Muscle of back (tissue), 11 donors: ENCODE results near the gene ADAMTS2. TPM values are rescaled to one million over a fixed set of nuclear protein-coding genes. Genes with fewer than 3 reads are reported as not detected.
"Not testable (repeated sequence)": the region's sequence is repeated elsewhere in the genome, so short reads cannot be mapped to it uniquely, and the experiment has no call there.

Source experiments
- DNase-seq, 3 donors: peaks; one replicate each; pipeline versions ENCODE4 v3.0.0 to v3.0.0-alpha.2; 2013
- polyA plus RNA-seq, 10 donors: library from polyadenylated mRNA; unstranded; fragments of 120-200 nt; gene quantifications; one replicate each; pipeline ENCODE4 v1.2.1, GENCODE V29; 2013; ENCODE audit not compliant: insufficient read length in 10 of 10

ADAMTS2 gene
- polyA plus RNA-seq, 10 donors: 26.0 to 52.8 (median 42.1) TPM

DNA sequence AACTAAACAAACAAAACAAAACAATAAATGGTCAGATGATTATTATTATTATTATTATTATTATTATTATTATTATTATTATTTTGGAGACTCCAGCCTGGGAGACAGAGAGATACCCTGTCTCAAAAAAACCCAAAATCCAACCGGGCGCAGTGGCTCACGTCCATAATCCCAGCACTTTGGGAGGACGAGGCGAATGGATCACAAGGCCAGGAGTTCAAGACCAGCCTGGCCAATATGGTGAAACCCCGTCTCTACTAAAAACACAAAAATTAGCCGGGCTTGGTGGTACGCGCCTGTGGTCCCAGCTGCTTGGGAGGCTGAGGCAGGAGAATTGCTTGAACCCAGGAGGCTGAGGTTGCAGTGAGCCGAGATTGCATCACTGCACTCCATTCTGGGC lies 61.4 kb downstream of the ADAMTS2 start:
- DNase-seq: not testable (repeated sequence)

DNA sequence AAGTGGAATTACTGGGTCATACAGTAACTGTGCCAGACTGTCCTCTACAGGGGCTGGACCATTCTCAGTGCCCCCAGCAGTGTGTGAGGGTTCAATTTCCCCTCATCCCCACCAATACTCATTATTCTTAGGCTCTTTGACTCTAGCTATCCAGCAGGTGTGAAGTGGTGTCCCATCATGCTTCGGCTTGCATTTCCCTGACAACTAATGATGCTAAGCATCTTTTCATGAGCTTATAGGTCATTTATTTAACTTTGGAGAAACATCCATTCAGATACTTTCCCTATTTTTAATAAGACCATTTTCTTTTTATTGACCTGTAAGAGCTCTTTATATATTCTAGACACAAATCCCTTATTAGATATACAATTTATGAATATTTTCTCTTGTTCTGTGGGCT lies 63.6 kb downstream of the ADAMTS2 start:
- DNase-seq: no peak

DNA sequence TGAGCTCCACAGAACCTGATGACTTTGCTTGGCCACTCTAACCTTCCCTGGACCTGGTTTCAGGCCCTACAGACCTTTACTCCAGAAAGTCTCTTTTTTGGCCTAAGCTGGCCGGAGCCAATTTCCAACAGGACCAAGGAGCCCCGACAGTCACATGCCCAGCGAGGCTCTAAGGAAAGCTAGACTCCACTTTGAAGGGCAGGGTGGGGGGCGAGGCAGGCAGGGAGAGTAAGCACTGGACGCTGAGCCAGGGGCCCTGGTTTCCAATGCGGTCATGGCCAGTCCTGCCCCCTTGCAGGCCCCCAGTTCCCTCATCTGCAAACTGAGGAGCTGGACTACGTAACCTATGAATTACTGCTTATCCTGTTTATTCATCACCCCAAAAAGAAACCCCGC lies 65.2 kb downstream of the ADAMTS2 start:
- DNase-seq: peak in 1 of 3 donors; percentile 2

DNA sequence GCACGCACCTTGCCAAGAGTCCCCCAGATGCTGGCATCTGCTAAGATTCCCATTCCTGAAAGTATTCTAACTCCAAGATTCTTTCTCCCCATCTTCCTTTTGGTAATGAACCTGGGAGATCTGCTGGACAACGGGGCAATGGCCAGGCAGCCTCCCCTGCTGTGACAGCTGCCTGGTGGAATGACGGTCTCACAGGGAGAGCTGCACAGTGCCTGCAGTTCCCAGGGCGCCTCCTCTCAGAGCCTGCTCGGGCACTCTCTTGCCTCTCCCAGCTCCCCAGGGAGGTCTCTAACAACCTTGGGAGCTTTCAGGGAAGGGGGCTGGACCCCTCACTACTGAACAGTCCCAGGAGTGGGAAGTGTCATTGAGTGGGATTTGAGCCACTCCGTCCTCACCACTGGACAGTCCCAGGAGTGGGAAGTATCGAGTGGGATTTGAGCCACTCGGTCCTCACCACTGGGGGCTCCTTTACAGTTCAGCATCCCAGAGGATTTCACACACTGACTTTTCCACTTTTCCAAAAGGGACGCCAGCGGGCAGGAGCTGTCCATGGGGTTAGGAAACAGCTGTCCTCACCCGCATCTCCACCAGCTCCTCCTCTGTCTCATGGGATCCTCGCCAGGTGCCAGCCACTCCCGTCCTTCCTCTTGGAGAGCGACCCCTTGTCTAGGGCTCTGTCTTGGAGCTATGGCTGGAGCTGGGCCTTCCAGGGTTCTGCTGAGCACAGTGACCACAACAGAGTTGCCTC lies 65.7 kb downstream of the ADAMTS2 start:
- peak in 1 of 3 donors; percentile 20 for DNase-seq

DNA sequence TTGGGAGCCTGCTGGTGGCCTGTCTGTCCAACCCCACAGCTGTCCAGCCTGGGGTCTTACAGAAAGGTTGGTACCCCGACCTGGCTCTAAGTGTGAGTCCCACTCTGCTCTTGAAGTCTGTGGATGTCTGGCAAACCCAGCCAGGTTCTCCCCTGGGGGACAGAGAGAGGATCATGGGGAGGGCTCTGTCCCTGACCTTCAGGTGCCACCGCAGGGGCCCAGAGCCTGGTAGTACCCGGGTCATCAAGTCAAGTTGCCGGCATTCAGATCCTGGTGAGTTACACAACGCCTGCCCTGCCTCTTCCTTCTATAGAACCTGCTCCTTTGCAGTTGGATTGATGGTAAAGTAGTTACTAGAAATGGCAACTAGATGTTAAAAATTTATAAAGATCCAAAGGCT lies 66.7 kb downstream of the ADAMTS2 start:
- no peak for DNase-seq

DNA sequence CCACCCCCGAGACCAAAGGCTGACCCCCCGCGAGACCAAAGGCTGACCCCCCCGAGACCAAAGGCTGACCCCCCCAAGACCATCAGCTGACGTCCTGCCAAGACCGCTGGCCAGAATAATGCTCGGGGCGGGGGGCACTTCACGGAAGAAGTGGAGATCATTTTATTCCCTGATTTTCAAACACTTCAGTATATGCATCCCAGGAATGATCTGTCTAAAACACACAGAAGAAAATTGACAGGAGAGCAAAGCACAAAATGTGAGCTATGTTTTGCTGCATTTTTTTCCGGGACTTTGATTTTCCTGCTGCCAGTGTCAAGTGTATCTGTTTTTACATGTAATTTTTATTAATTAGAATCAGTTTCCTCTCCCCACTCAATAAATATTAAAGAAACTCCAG lies 67.1 kb downstream of the ADAMTS2 start:
- DNase-seq: no peak

DNA sequence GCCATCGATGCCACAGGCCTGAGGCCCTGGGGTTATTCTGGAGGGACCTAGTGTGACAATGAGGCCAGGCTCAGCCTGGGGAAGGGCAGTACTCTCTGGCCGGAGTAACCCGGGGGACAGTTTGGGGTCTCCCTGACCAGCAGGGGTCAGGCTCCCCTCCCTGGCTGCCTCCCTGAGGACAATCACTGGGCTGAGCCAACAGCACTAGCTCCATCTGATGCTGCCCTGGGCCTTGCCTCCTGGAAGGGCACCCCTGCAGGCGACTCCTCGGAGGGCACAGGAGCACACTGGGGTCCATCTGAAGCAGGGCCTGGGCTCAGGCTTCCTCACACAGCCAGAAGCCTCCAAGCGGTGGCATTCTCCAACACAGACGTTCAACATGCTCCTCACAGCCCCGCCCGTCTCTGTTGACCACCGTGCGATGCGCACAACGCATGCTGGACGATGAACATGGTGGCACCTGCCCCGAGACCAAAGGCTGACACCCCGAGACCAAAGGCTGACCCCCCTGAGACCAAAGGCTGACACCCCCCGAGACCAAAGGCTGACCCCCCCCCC lies 68.3 kb downstream of the ADAMTS2 start:
- no peak for DNase-seq

DNA sequence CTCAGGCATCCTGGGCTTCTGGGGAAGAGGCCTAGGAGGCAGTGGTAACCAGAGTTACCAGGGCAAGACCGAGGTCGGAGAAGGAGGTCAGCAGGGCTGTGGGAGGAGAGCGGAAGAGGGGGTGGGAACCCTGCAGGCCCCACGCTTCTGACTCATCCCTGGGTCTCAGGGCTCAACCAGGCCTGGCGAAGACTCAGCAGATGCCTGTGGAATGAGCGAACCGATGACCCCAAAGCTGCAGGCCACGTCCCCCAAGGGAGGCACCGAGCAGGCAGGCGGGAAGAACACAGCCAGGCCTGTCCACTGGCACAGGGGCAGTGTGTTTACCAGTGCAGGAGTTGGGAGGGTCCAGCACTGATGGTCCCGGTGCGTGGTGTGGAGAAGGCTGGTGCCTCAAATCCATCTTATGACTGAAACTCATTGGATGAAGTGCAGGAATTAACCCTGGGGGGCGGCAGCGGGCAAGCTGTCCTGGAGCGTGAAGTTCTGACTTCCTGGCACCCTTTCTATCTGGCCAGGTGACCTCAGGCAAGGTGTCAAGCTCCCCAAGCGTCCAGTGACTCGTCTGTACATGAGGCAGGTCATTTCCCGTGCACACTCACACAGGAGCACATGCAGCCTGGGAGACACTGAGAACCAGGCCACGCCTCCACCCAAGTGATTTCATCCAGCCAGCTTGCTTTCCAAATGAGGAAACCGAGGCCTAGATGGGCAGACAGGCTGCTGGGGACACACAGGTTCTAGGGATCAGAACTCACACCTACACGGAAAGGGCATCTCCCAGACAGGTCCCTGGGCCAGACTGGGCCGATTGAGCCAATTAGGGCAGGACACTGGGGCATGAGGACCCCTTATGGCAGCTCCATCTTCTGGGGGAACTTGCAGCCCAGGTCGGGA lies 69.1 kb downstream of the ADAMTS2 start:
- peak in 2 of 3 donors; percentile 63 to 81 for DNase-seq

DNA sequence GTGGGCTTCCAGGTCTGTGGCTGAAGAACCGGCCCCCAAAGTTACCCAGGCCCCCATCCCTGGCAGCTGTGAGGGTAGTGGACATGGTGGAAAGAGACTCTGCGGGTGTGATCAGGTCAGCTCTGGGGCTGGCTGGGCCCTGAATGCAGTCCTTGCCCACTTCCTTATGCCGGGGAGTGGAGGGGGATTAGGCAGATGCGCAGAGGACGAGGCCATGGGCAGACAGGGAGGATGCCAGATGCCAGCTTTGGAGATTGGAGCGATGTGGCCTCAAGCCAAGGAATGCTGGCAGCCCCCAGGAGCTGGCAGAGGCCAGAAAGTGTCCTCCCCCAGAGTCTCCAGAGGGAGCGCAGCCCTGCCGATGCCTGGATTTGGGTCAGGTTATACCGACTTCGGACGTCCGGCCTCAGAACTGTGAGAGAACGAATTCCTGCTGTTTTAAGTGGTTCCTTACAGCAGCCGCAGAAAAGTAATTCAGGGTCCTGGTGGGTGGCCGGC lies 69.8 kb downstream of the ADAMTS2 start:
- DNase-seq: no peak

DNA sequence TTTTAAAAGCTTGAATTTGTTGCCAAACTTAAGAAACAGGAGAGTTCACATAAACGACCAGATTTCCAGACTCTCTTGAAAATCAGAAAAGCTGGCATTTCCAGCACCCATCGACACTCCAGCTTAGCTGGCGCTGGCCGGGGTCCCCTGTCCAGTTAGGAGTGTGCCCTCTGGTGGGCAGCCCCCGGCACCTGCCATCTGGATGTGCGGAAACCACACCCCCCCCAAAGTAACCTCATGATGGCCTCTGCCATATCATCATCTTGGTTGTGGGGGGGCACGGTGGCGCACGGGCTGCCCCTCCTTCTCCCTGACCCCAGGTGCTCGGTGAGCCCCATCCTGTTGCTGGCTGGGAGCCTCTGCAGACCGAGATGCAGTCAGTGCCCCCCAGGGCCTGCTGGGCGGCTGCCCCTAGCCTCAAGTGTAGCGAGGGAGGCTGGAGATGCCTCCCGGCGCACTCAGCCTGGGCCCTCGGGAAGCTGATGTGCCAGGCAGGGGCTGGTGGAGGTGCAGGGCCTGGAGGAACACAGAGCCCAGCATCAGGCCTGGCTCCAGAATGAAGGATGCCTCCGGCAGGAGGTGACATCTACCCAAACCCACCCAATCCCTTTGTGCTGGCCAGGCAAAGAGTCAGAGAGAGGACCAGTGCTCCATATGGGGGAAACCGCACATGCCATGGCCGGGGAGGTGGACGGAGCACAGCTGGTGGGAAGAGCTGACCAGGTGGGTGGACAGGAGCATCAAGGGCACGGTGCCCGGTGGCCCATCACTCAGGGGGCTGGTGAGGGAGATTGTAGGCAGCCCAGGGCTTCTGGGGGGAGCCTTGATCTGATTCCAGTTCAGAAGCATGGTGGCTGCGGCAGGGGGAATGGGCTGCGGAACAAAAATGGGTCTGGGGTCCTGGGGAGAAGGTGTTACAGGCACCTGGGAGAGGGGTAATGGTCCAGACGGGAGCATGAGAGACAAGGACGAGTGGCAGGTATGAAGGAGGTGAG lies 70.6 kb downstream of the ADAMTS2 start:
- no peak for DNase-seq

DNA sequence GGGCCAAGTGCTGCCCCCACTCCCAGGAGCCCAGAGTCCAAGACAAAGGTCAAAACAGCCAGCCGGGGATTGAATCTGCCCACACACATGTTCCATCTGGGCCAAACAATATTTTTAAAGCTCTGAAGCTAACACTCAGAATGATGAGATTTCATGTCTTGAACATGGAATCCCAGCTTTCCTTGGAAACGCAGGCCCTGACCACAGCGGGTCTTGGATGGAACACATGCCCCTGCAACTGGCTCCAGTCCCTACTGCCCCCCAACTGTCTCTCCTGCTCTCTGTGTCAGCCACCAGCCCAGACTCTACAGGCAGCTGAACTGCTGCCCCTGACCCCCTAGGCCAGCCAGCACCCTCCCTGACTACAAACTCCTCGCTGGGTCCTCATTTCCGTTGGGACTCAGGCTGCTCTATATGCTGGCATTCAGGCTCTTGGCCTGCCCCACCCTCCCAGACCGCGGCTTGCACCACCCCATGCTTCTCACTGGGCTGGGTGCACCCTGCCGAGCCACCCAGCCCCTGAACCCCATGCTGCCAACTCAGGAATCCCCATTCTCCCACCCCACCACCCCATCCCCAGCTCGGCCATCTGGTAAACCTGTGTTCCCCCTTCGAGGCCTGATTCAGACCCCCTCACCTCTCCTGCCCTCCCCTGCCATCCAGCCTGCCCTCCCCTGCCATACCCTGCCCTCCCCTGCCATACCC lies 71.7 kb downstream of the ADAMTS2 start:
- DNase-seq: peak in 1 of 3 donors; percentile 36

DNA sequence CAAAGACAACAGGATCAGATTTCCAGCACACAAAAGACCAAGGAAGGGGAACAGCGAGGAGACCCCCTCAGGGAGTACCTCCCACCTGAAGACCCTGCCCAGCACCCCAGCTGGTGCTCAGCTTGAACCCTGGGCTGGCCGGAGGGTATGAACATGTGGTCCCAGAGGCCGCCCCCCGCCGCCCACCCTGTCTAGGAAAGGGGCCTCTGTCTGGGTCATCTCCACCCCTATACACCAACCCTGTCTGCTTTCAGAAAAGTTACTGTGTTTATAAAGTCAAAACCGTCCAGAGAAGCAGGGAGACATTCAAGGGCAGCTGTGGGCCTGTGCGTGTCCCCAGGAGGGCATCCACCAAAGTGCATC lies 72.2 kb downstream of the ADAMTS2 start:
- DNase-seq: peak in 1 of 3 donors; percentile 51

DNA sequence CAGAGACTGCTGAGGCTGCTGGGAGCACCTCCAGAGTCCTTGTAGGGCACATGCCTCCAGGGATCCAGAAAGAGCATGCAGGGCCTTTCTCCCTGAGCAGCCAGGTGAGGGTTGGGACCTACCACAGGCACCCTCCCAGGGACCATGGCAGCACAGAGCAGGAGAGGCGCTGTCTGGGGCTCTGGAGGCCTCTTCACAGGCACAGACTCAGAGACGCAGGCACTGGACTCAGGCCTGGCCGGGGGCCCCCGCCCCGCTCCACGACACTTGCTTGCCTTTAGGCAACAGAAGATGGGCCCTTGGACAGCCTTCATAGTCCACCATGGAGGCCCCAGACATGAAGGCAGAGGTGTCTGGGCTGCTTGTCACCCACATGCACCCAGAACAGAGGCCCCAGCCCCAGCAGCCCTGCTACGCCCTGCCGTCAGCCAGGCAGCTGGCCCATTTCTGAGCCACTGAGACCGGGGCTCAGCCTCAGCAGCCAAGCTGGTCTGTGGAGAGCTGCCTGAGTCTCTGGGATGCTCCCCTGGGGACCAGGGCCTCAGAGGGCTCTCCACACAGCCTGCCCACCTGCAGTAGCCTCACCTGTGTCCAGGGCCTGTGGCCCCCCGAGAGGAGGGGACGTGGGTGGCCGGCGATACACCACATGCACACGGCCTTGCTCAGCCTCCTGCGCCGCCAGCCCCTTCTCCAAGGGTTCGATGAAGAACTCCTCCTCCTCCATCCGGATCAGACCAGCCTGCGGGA lies 72.8 kb downstream of the ADAMTS2 start:
- DNase-seq: peak in 1 of 3 donors; percentile 63

DNA sequence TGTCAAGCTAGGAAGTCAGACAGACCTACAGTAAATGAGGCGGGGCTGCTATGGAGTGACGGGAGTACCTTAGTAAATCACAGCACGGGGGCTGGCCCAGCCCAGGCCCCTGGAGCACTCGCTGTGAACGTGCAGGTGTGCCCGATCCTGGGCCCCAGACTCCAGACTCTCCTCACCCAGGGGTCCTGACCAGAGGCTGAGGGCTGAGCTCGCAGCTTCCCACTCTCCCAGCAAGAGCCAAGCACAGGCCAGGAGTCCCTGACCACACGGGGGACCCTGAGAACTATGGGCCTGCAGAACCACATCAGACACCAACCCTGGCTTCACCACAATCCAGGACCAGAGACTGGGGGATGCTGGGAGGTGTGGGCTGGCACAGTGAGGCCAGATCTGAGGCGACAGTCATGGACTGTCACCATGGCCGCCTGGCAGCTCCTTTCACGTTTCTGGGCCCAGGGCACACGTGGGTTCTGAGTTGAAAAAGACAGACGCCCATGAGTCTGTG lies 73.4 kb downstream of the ADAMTS2 start:
- DNase-seq: peak in 1 of 3 donors; percentile 40

DNA sequence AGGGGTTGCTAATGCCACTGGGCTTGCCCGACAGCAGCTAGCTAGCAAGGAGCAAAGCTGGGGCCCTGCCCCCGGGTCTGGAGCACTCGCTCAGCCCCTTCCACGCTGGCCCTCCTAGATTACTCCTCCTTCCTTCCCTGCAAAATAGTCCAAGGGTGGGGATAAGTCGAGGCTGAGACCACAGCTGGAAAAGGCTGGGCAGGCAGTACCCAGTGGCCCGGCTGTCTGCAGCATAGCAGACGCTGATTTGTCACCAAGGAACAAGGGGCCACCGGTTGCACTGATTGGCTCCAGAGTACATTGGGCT lies 73.9 kb downstream of the ADAMTS2 start:
- no peak for DNase-seq

DNA sequence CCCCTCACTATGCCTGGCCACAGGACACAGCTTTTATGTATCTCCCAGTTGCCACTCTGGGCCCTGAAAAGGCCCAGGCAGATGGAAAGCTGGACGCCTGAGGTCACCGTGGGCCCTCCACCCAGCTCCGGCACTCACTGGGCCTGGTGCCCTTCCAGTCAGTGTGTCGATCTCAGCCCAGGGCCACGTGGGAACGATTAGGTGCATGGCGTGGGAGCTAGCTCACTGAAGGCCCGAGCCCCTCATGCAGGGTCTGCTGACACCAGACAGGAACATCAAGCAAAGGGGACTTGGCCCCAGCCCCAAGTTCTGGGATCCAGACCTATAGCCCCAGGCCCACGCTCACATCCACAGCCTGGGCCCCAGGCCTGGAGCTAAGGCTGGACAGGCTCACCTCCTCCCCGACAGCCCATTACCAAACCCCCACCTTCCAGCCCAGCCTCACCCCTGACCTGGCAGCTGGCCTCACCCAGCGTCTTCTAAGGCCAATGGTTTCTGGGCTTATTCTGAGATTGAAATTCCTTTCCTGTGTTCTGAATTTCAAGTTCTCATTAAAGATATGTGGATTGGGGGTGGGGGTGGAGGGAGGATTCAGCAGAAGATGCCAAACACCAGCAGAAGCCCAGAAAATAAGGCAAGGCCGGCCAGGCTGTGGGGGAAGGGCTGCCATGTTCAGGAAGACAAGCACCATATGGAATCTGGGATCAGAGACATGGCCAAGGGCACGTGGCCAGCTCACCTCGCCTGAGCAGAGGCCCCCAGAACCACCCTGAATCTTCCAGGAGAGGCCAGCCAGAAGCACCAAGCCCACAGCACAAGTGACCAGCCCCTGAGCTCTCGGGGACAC lies 74.5 kb downstream of the ADAMTS2 start:
- DNase-seq: peak; percentile 46 to 90 (median 78)

DNA sequence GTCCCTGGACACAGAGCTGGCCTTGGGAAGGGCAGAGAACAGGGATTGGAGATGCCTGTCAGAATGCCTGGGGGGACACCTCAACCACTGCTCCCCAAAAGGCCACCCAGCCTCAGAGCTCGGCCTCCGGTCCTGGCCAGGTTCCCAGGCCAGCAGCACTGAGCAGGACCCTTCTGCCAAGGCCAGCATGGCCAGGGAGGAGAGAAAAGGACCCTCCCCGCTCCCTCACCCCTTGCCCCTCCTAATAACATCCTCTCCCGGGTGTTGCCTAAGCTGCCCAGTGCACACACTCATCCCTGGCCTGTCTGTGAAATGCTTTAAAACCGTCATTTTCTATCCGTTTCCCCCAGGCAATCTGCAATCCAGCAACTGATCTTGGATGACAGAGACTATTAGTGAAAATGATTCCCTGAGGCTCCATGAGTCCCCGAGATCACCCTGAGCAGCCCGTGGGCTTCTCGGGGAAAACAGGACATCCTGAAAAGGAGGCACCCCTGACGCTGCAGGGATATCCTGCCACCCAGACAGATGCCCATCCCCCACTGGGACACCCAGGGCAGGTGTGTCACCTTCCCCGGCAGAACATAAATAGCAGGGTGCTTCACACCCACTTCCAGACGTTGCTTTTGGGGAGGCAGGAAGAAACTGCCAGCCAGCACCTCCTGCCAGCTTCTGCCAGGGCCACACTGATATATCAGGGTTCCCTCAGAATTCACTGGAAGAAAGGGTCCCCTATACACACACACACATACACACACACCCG lies 75.3 kb downstream of the ADAMTS2 start:
- DNase-seq: no peak
